Neuronal stem cell (in vitro differentiated cells): ENCODE results near the gene RGS6.

Experiments
- DNase-seq: peaks from one replicate; pipeline ENCODE4 v3.0.0-alpha.2; 2013; ENCODE audit warnings: low spot score
- H2AFZ ChIP-seq: one replicate; pipeline ENCODE4 v1.6.1; 2013; ENCODE audit warnings: mild to moderate bottlenecking, low read length, inconsistent platforms
- H2AK5ac ChIP-seq: 2 replicates; pipeline ENCODE4 v1.6.1; 2013; ENCODE audit warnings: low read depth, mild to moderate bottlenecking, inconsistent platforms, low read length, moderate library complexity, mixed read lengths
- H2BK120ac ChIP-seq: 2 replicates; pipeline ENCODE4 v1.6.1; 2013; ENCODE audit warnings: low read depth, mild to moderate bottlenecking, inconsistent platforms, low read length, moderate library complexity, mixed read lengths
- H2BK12ac ChIP-seq: one replicate; pipeline ENCODE4 v1.6.1; 2013; ENCODE audit warnings: low read length, inconsistent platforms
- H2BK15ac ChIP-seq: 2 replicates; pipeline ENCODE4 v1.6.1; 2013; ENCODE audit warnings: mild to moderate bottlenecking, low read length, inconsistent platforms, mixed read lengths
- H2BK5ac ChIP-seq: one replicate; pipeline ENCODE4 v1.6.1; 2013; ENCODE audit warnings: inconsistent platforms, mild to moderate bottlenecking, low read length, moderate library complexity
- H3K14ac ChIP-seq: one replicate; pipeline ENCODE4 v1.6.1; 2013; ENCODE audit warnings: low read length, inconsistent platforms
- H3K18ac ChIP-seq: 2 replicates; pipeline ENCODE4 v1.6.1; 2013; ENCODE audit warnings: low read length, inconsistent platforms
- H3K23ac ChIP-seq: 2 replicates; pipeline ENCODE4 v1.6.1; 2013; ENCODE audit warnings: low read depth, mild to moderate bottlenecking, mixed read lengths, low read length, inconsistent platforms; ENCODE audit not compliant: poor library complexity
- H3K27ac ChIP-seq: replicated peaks from 3 replicates; pipeline ENCODE4 v1.5.1; 2013; ENCODE audit warnings: low read length, inconsistent platforms
- H3K27me3 ChIP-seq, 3 experiments: 2 replicates each; pipeline ENCODE4 v1.6.1; 2013; ENCODE audit warnings: low read length in 3 of 3, mild to moderate bottlenecking in 2 of 3, inconsistent platforms in 1 of 3, low read depth in 1 of 3, mixed read lengths in 1 of 3, moderate library complexity in 1 of 3; ENCODE audit not compliant: control insufficient read depth in 3 of 3, insufficient read depth in 3 of 3
- H3K36me3 ChIP-seq, 2 donors: replicated peaks in 1 of 2; 2 replicates each; pipeline ENCODE4 v1.6.1; 2013; ENCODE audit warnings: low read length in 2 of 2; ENCODE audit not compliant: control insufficient read depth in 2 of 2, insufficient read depth in 2 of 2
- H3K4ac ChIP-seq: 2 replicates; pipeline ENCODE4 v1.6.1; 2013; ENCODE audit warnings: inconsistent platforms, mild to moderate bottlenecking, low read length, moderate library complexity
- H3K4me1 ChIP-seq, 2 donors: 1 replicate in 1 of 2; 2 replicates in 1 of 2; pipeline ENCODE4 v1.6.1; 2013; ENCODE audit warnings: low read length in 2 of 2, low read depth in 1 of 2; ENCODE audit not compliant: control insufficient read depth in 2 of 2, insufficient read depth in 1 of 2
- H3K4me2 ChIP-seq: one replicate; pipeline ENCODE4 v1.6.1; 2013; ENCODE audit warnings: mild to moderate bottlenecking, low read length, inconsistent platforms; ENCODE audit not compliant: insufficient read depth, poor library complexity, severe bottlenecking
- H3K4me3 ChIP-seq, 2 donors: 2 replicates each; pipeline ENCODE4 v1.5.1; 2013; ENCODE audit warnings: low read length in 2 of 2, mild to moderate bottlenecking in 2 of 2, inconsistent platforms in 1 of 2, moderate library complexity in 1 of 2
- H3K79me1 ChIP-seq: one replicate; pipeline ENCODE4 v1.6.1; 2013; ENCODE audit warnings: low read depth, mild to moderate bottlenecking, inconsistent platforms, low read length, moderate library complexity
- H3K9ac ChIP-seq: one replicate; pipeline ENCODE4 v1.6.1; 2013; ENCODE audit warnings: mild to moderate bottlenecking, low read depth, low read length, inconsistent platforms; ENCODE audit not compliant: poor library complexity
- H3K9me3 ChIP-seq, 2 donors: replicated peaks in 1 of 2; 2 replicates each; pipeline versions ENCODE3 to v1.6.1; 2013; ENCODE audit warnings: low read length in 2 of 2, mild to moderate bottlenecking in 2 of 2, inconsistent platforms in 1 of 2, low read depth in 1 of 2, mixed read lengths in 1 of 2, moderate library complexity in 1 of 2; ENCODE audit not compliant: control insufficient read depth in 2 of 2, insufficient read depth in 1 of 2
- H4K8ac ChIP-seq: one replicate; pipeline ENCODE4 v1.6.1; 2013; ENCODE audit warnings: low read depth, mild to moderate bottlenecking, inconsistent platforms, low read length, moderate library complexity
- H4K91ac ChIP-seq: one replicate; pipeline ENCODE4 v1.6.1; 2013; ENCODE audit warnings: low read length, low read depth, mild to moderate bottlenecking, inconsistent platforms; ENCODE audit not compliant: poor library complexity
- WGBS, 2 donors: extraction: QIAGEN DNeasy Blood & Tissue Kit; methylation state at CpG; one replicate each; pipeline ENCODE4 v1.1.7; 2013; ENCODE audit warnings: missing lambda C conversion rate in 2 of 2, mixed read lengths in 1 of 2; ENCODE audit not compliant: insufficient read length in 2 of 2, insufficient replicate concordance in 1 of 2; ENCODE audit errors: extremely low coverage in 2 of 2; 5-methylcytosine and 5-hydroxymethylcytosine counted together

RGS6 gene

GRCh38 chr14:72528863-72529175 lies 596.6 kb downstream of the RGS6 start:
- no CpG with 5 or more reads among the region's 2 CpGs for WGBS, 2 donors
- DNase-seq = no peak
- H3K27ac ChIP-seq = no peak overlapping the region

DNA sequence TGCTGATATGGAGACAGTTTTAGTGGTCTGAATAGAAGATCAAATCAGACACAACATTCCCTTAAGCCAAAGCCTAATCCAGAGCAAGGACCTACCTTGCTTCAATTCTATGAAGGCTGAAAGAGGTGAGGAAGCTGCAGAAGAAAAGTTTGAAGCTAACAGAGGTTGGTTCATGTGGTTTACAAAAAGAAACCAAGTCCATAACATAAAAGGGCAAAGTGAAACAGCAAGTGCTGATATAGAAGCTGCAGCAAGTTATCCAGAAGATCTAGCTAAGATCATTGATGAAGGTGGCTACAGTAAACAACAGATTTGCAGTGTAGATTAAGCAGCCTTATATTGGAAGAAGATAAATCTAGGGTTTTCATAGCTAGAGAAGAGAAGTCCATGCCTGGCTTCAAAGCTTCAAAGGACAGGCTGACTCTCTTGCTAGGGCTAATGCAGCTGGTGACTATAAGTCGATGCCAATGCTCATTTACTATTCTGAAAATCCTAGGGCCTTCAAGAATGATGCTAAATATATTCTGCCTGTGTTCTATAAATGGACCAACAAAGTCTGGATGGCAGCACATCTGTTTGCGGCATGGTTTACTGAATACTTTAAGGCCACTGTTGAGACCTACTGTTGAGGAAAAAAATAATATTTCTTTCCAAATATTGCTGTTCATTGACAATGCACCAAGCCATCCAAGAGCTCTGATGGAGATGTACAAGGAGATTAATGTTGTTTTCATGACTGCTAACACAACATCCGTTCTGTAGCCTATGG lies 600.6 kb downstream of the RGS6 start:
- no peaks in the 10 kb centered on the region for H3K27me3 ChIP-seq
- H3K14ac ChIP-seq = no peak overlapping the region
- no peak overlapping the region for H2BK12ac ChIP-seq
- H3K36me3 ChIP-seq = no peaks in the 10 kb centered on the region
- H4K91ac ChIP-seq = no peak overlapping the region
- H3K27ac ChIP-seq = no peak overlapping the region
- DNase-seq = no peak
- no CpG with 5 or more reads among the region's 3 CpGs for WGBS, 2 donors
- H3K18ac ChIP-seq = no peak overlapping the region
- H2BK120ac ChIP-seq = no peak overlapping the region
- H3K4me2 ChIP-seq = no peak overlapping the region
- H3K9ac ChIP-seq = no peak overlapping the region
- H2BK15ac ChIP-seq = no peak overlapping the region
- peaks cover 0 to 7% of the 10 kb centered on the region in 2 donors for H3K9me3 ChIP-seq
- H3K4ac ChIP-seq = no peak overlapping the region
- no peak overlapping the region for H2AFZ ChIP-seq
- no peaks in the 10 kb centered on the region for H3K79me1 ChIP-seq
- peaks cover 2% of the 10 kb centered on the region in 2 donors for H3K4me1 ChIP-seq
- H2BK5ac ChIP-seq = no peak overlapping the region
- no peak overlapping the region for H4K8ac ChIP-seq
- H3K4me3 ChIP-seq = no peak overlapping the region
- no peak overlapping the region for H2AK5ac ChIP-seq
- H3K23ac ChIP-seq = no peak overlapping the region

More at GRCh38 chr14:72528863-72529175, 596.6 kb downstream of the RGS6 start:
- Histone ChIP-seq H3K14ac (no peak overlapping the region), H2BK15ac (no peak overlapping the region), H2BK12ac (no peak overlapping the region), H4K8ac (no peak overlapping the region), H2BK120ac (no peak overlapping the region), H3K9ac (no peak overlapping the region), H2BK5ac (no peak overlapping the region), H2AFZ (peak overlapping the region; percentile 53), H3K27me3 (no peaks in the 10 kb centered on the region), H2AK5ac (no peak overlapping the region), H3K23ac (no peak overlapping the region), H3K4me3 (no peak overlapping the region), H4K91ac (no peak overlapping the region), H3K4ac (no peak overlapping the region), H3K9me3 (peaks cover 0 to 7% of the 10 kb centered on the region in 2 donors), H3K18ac (no peak overlapping the region), H3K79me1 (no peaks in the 10 kb centered on the region), H3K4me1 (peaks cover 2% of the 10 kb centered on the region in 2 donors), H3K36me3 (no peaks in the 10 kb centered on the region), H3K4me2 (no peak overlapping the region)

DNA sequence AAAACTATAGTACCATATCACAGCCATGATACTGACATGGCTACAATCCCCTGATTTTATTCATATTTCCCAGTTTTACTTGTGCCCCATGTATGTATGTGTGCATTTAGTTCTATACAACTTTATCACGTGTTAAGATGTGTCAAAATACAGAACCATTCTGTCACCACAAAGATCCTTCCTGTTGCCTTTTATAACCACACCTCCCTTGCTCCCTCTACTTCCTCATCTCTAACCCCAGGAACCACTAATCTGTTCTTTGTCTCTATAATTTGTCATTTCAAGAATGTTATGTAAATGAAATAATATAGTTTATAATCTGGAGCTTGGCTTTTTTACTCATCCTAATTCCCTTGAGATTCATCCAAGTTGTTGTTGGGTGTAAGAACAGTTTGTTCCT lies 603.3 kb downstream of the RGS6 start:
- Histone ChIP-seq H3K27ac (no peak overlapping the region), H3K23ac (no peak overlapping the region), H3K18ac (no peak overlapping the region), H2BK15ac (no peak overlapping the region), H4K91ac (no peak overlapping the region), H2AFZ (no peak overlapping the region), H3K27me3 (no peaks in the 10 kb centered on the region), H4K8ac (no peak overlapping the region), H3K14ac (no peak overlapping the region), H2BK120ac (no peak overlapping the region), H3K4me1 (no peaks in the 10 kb centered on the region), H2BK5ac (no peak overlapping the region), H3K4ac (no peak overlapping the region), H3K4me2 (no peak overlapping the region), H3K9me3 (peaks cover 0 to 7% of the 10 kb centered on the region in 2 donors), H2BK12ac (no peak overlapping the region), H3K4me3 (no peak overlapping the region), H3K36me3 (no peaks in the 10 kb centered on the region), H3K79me1 (no peaks in the 10 kb centered on the region), H3K9ac (no peak overlapping the region), H2AK5ac (no peak overlapping the region)
- DNase-seq = no peak
- WGBS, 2 donors = no CpG with 5 or more reads among the region's 1 CpG

GRCh38 chr14:72538387-72538786 lies 606.2 kb downstream of the RGS6 start:
- H3K4me3 ChIP-seq = no peak overlapping the region
- no peak overlapping the region for H2BK120ac ChIP-seq
- no peak overlapping the region for H4K91ac ChIP-seq
- H2BK5ac ChIP-seq = no peak overlapping the region
- H3K23ac ChIP-seq = no peak overlapping the region
- no peak for DNase-seq
- no peak overlapping the region for H3K18ac ChIP-seq
- no peak overlapping the region for H3K27ac ChIP-seq
- H2AFZ ChIP-seq = no peak overlapping the region
- H3K27me3 ChIP-seq = no peaks in the 10 kb centered on the region
- no peak overlapping the region for H2BK15ac ChIP-seq
- no peaks in the 10 kb centered on the region for H3K36me3 ChIP-seq
- no peaks in the 10 kb centered on the region for H3K9me3 ChIP-seq
- H3K9ac ChIP-seq = no peak overlapping the region
- H2BK12ac ChIP-seq = no peak overlapping the region
- H2AK5ac ChIP-seq = peak overlapping the region; percentile 15
- no peak overlapping the region for H3K14ac ChIP-seq
- no peak overlapping the region for H3K4ac ChIP-seq
- no peak overlapping the region for H4K8ac ChIP-seq
- H3K4me2 ChIP-seq = no peak overlapping the region
- no CpG with 5 or more reads among the region's 3 CpGs for WGBS, 2 donors
- no peaks in the 10 kb centered on the region for H3K79me1 ChIP-seq
- peaks cover 0 to 3% of the 10 kb centered on the region in 2 donors for H3K4me1 ChIP-seq
